AG08395 (cell line): ENCODE measurements around the gene AP1B1.

ENCODE experiments used
- DNase-seq: peaks from one replicate; pipeline ENCODE4 v3.0.0; 2012; ENCODE audit warnings: mixed read lengths, low spot score

The AP1B1 gene

GRCh38 chr22:29331658-29332300 is 56.6 kb downstream of the AP1B1 start:
- DNase-seq, result no peak

GRCh38 chr22:29331213-29331612 is 57.2 kb downstream of the AP1B1 start:
- no peak for DNase-seq

- DNase-seq, result no peak
These were observed 57.6 kb downstream of the AP1B1 start for GRCh38 chr22:29330753-29331152.

- no peak for DNase-seq
These were observed 58.1 kb downstream of the AP1B1 start for GRCh38 chr22:29330291-29330690.

- DNase-seq, result no peak
These were observed 58.8 kb downstream of the AP1B1 start for GRCh38 chr22:29329581-29329980.

- no peak for DNase-seq
These were observed 59.5 kb downstream of the AP1B1 start for GRCh38 chr22:29328566-29329500.

GRCh38 chr22:29328055-29328454 is 60.3 kb downstream of the AP1B1 start:
- DNase-seq, result no peak

- no peak for DNase-seq
These were observed 61.1 kb downstream of the AP1B1 start for GRCh38 chr22:29327089-29327764.

GRCh38 chr22:29326481-29326880 is 61.9 kb downstream of the AP1B1 start:
- no peak for DNase-seq

GRCh38 chr22:29325785-29326315 is 62.5 kb downstream of the AP1B1 start:
- no peak for DNase-seq

GRCh38 chr22:29325356-29325755 is 63.0 kb downstream of the AP1B1 start:
- no peak for DNase-seq

- DNase-seq, result no peak
These were observed 64.7 kb downstream of the AP1B1 start for GRCh38 chr22:29323641-29324040.

GRCh38 chr22:29320546-29320945 is 67.8 kb downstream of the AP1B1 start:
- DNase-seq, result no peak

- DNase-seq, result no peak
These were observed 69.3 kb downstream of the AP1B1 start for GRCh38 chr22:29319072-29319471.

GRCh38 chr22:29317827-29318454 is 70.4 kb downstream of the AP1B1 start:
- no peak for DNase-seq

GRCh38 chr22:29316141-29316828 is 72.1 kb downstream of the AP1B1 start:
- no peak for DNase-seq

GRCh38 chr22:29315286-29316140 is 72.9 kb downstream of the AP1B1 start, which contains the start of gene RASL10A:
Gene RASL10A (minus strand): TSS chr22:29315697. CDS start chr22:29315246, 451 bp downstream.
- DNase-seq, result no peak

- DNase-seq, result no peak
These were observed 73.7 kb downstream of the AP1B1 start for GRCh38 chr22:29314537-29315285.
